Measurements from ENCODE around the gene RALGPS1. TPM values are rescaled to one million over a fixed set of nuclear protein-coding genes. Genes with fewer than 3 reads are reported as not detected.

The RALGPS1 gene
- total and polyA plus RNA-seq, 2 experiments from 2014 or later = 13.1 to 22.1 TPM

- no peak for DNase-seq (ENCODE audit: low spot score)
- no peaks in the 10 kb centered on the region for H4K20me1 ChIP-seq (ENCODE audit: insufficient read depth, poor library complexity, severe bottlenecking)
- no peak overlapping the region for H3K4me3 ChIP-seq
- no peak overlapping the region for H3K27ac ChIP-seq
- 88% methylated on average over 11 of the region's 11 CpGs for WGBS (ENCODE audit: low lambda C conversion rate, missing lambda C conversion rate)
- H3K79me2 ChIP-seq = no peaks in the 10 kb centered on the region
- H3K4me2 ChIP-seq = no peak overlapping the region
- H3K27me3 ChIP-seq = no peaks in the 10 kb centered on the region
- TF ChIP-seq EZH2phosphoT487 (IDR thresholded peaks at IDR 0.05; ENCODE audit: low read depth, severe bottlenecking, unreplicated experiment) = no peak
- no peak for TF ChIP-seq CTCF (IDR thresholded peaks at IDR 0.05; ENCODE audit: poor library complexity)
- no peak for TF ChIP-seq EZH2 (IDR thresholded peaks at IDR 0.05; ENCODE audit: borderline replicate concordance)
- H3K4me1 ChIP-seq (ENCODE audit: insufficient read depth) = no peaks in the 10 kb centered on the region
- no peak overlapping the region for H2AFZ ChIP-seq
- no peaks in the 10 kb centered on the region for H3K9me2 ChIP-seq (replicated peaks; ENCODE audit: insufficient read depth)
- no peaks in the 10 kb centered on the region for H3K36me3 ChIP-seq (replicated peaks; ENCODE audit: insufficient read depth, low read depth)
- H3K9me3 ChIP-seq (ENCODE audit: low read depth) = no peaks in the 10 kb centered on the region
Observed at GRCh38 chr9:127092041-127092608, 177.5 kb downstream of the RALGPS1 start.

- no peaks in the 10 kb centered on the region for H3K36me3 ChIP-seq (replicated peaks; ENCODE audit: insufficient read depth, low read depth)
- no peak for TF ChIP-seq EZH2 (IDR thresholded peaks at IDR 0.05; ENCODE audit: borderline replicate concordance)
- TF ChIP-seq EZH2phosphoT487 (IDR thresholded peaks at IDR 0.05; ENCODE audit: low read depth, severe bottlenecking, unreplicated experiment) = no peak
- no peak for TF ChIP-seq CTCF (IDR thresholded peaks at IDR 0.05; ENCODE audit: poor library complexity)
- WGBS (ENCODE audit: low lambda C conversion rate, missing lambda C conversion rate) = 95% methylated on average over 17 of the region's 17 CpGs
Observed at GRCh38 chr9:127093319-127094020, 178.9 kb downstream of the RALGPS1 start.

GRCh38 chr9:127095411-127095810 is 180.8 kb downstream of the RALGPS1 start:
- WGBS (ENCODE audit: low lambda C conversion rate, missing lambda C conversion rate) = 79% methylated on average over 5 of the region's 5 CpGs
- H3K27me3 ChIP-seq = no peaks in the 10 kb centered on the region
- no peaks in the 10 kb centered on the region for H3K79me2 ChIP-seq
- H3K4me3 ChIP-seq = no peak overlapping the region
- H4K20me1 ChIP-seq (ENCODE audit: insufficient read depth, poor library complexity, severe bottlenecking) = no peaks in the 10 kb centered on the region
- H2AFZ ChIP-seq = no peak overlapping the region
- no peaks in the 10 kb centered on the region for H3K36me3 ChIP-seq (replicated peaks; ENCODE audit: insufficient read depth, low read depth)
- no peak for DNase-seq (ENCODE audit: low spot score)
- no peaks in the 10 kb centered on the region for H3K9me2 ChIP-seq (replicated peaks; ENCODE audit: insufficient read depth)
- H3K4me1 ChIP-seq (ENCODE audit: insufficient read depth) = no peaks in the 10 kb centered on the region
- H3K4me2 ChIP-seq = no peak overlapping the region
- TF ChIP-seq EZH2 (IDR thresholded peaks at IDR 0.05; ENCODE audit: borderline replicate concordance) (no peak), EZH2phosphoT487 (IDR thresholded peaks at IDR 0.05; ENCODE audit: low read depth, severe bottlenecking, unreplicated experiment) (no peak), CTCF (IDR thresholded peaks at IDR 0.05; ENCODE audit: poor library complexity) (no peak)
- no peaks in the 10 kb centered on the region for H3K9me3 ChIP-seq (ENCODE audit: low read depth)
- no peak overlapping the region for H3K27ac ChIP-seq

More at GRCh38 chr9:127093319-127094020, 178.9 kb downstream of the RALGPS1 start:
- no peak overlapping the region for H3K4me3 ChIP-seq
- H3K27me3 ChIP-seq = no peaks in the 10 kb centered on the region
- no peak overlapping the region for H2AFZ ChIP-seq
- no peaks in the 10 kb centered on the region for H3K9me2 ChIP-seq (replicated peaks; ENCODE audit: insufficient read depth)
- no peak overlapping the region for H3K27ac ChIP-seq
- no peaks in the 10 kb centered on the region for H3K4me1 ChIP-seq (ENCODE audit: insufficient read depth)
- no peak overlapping the region for H3K4me2 ChIP-seq
- no peak for DNase-seq (ENCODE audit: low spot score)
- no peaks in the 10 kb centered on the region for H3K79me2 ChIP-seq
- no peaks in the 10 kb centered on the region for H3K9me3 ChIP-seq (ENCODE audit: low read depth)
- no peaks in the 10 kb centered on the region for H4K20me1 ChIP-seq (ENCODE audit: insufficient read depth, poor library complexity, severe bottlenecking)
